Midbrain (tissue), 1 donor: Measurements from ENCODE around the gene SIRPG.
"Not testable (repeated sequence)": the region's sequence is repeated elsewhere in the genome, so short reads cannot be mapped to it uniquely, and the experiment has no call there.

Experiments used
- DNase-seq: peaks from one replicate; lab custom pipeline; 2025; lab: John Stamatoyannopoulos, UW

SIRPG gene

DNA sequence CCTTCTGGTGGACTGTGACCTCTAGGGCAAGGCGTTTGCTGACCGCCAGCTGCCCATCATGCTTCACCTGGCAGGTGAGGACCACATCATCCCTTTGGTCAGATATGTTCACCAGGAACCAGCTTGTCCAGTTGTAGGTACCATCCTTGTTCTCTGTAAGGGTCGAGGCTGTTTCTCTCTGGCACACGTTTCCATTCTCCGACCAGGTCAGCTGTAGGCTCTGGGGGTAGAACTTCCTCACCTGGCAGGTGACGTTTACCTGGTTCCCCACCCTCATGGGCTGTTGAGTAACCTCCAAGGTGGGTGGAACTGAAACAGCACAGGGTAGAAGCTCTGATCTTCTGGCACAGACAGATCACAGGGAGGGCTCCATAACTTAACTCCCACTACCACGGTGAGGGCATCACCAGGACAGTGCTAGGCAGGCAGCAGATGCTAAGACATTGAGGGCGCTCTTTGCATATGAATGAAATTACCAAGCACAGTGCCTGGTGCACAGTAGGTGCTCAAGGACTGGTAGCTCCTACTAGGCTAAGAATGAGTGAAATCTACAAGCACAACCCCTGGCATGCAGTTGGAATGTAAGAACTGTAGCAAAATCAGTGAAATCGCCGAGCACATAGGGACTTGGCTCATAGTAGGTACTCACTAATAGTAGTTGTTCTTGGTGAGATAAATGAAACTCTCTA is 22.1 kb downstream of the SIRPG start:
- DNase-seq: no peak

DNA sequence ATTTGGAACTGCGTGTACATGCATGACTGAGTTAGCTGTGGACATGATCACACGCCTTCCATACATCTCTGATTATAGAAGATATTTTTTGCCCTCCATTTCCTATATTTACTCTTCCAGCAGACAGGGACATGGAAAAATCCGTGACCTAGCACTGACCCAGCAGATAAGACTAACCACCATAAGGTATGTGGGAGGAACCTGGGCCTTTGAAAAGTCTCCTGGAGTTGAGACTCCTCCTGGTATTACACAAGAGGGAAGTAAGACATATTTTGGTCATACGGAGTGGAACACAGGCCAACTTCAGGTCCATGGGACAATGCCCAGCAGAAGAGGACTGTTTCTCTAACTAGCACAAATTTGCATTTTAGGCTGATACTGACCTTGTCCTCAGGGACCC is 24.0 kb downstream of the SIRPG start:
- no peak for DNase-seq

DNA sequence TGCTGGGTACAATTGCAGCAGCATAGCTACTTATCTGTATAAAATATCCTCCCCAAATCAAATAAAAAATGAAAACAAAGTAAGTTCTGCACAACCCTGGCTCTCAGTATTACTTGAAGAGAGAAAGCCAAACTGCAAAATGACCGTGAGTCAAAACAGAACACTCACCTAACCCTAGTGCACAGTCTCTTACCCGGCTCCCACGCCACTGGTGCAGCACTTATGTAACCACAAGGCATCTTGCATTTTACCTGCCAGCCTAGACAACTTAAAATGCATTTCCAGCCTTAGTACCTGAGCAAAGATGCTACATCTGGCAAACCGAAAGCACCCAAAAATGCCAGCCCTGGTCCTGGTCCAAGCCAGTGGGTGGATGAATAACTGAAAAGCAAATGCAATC is 25.4 kb downstream of the SIRPG start:
- DNase-seq: no peak

DNA sequence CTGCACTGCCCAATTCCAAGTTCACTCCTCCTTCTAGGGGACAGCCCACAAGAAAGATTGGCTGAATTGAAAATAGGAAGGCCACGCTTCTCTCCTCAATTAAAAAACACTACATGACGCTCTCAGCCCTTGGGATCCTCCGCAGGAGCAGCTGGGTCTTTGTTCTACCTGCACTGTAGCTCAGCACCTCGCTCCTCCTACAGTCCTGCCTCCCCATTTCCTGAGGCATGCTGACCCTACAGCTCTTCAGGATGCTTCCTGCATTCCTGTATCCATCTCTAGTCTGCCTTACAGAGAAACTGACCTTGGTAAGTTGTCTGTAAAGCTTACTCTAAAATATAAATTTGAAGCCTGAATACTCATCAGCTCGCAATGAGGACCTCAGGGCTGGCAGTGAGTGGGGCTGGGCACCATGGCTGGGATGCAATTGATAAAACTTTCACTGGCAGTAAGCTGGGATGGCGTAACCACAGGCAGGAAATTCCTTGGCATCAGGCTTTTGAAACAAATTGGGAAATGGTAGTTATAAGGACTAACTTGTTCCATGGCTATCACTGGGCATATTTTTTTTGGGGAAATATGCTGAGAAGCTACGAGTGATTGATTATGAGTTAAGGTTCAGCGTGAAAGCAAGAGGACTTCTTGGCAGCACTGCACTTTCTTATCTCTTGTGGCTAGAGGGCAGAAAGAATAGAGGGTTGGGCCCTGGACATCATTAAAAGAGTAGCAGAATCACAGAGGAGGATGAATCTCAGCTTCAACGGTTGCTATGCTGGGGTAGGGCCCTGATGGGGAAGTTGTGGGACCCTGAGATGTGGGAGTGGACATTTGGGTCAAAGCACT is 26.0 kb downstream of the SIRPG start:
- no peak for DNase-seq

DNA sequence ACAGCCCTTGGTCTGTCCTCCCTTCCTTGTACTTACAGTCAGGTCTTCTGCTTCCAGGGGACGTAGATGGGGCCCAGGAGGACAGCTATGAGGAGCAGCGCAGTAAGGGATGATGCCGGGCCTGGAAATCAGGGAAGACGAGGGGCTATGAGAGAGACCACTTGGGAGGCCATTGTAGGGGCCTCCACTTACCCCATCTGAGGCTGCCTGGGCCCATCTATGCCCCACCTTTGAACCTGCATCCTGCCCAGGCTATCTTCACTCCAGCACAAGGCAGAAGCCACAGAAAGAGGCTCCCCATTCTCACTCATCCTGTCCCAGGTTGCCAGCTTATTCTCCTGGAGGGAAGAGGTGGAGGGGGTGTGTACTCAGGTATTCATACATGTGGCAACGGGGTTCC is 27.4 kb downstream of the SIRPG start:
- no peak for DNase-seq

DNA sequence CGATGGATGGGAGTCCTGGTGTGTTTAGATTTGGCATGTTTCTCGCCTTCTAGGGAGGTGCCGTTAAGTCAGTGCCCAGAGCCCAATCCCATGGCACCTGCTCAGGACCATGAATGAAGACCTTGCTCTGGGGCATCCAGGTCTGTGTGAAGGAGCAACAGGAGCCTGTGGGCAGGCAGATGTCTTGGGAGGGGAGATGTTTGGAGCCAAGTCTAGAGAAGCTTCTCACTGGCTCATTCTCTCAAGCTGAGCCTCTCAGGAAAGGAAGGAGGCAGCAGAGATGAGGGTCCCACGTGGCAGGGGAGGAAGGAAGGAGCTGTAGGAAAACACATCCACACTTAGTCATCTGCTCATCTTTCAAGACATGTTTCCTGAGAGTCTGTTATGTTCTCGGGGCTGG is 28.3 kb downstream of the SIRPG start:
- no peak for DNase-seq

DNA sequence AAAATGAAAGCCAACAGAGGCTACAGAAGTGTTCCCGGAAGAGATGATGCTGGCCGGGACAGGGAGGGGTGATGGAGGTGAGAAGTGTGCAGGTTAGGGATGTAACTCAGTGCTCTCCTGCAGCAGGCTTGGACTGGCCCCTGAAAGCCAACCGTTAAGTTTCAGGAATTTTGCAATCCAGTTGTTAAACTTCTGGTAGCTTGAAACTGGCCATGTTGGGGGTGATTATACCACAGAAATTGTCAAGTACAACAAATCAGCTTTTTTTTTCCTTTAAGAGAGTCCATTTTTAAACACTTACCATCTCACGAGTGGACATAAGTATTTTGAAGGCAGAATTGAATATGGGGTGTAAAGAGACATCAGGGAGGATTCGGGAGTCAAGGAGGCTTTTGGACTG is 29.0 kb downstream of the SIRPG start:
- no peak for DNase-seq

DNA sequence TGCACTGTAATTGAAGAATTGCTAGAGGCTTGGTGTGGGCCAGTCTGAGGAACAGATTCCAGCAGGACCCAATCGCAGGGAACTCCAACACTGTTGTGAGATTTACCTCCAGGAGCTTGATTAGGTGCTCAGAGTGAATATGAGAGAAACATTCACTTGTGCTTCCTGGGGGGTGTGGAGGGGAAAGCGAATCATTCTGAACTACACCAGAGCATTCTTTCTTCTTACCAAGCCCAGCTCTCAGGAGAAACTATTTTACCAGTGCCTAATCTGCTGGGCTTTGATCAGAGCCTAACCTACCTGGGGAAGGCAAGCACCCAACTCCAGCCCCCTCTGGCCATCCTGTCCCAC is 30.4 kb downstream of the SIRPG start:
- no peak for DNase-seq

DNA sequence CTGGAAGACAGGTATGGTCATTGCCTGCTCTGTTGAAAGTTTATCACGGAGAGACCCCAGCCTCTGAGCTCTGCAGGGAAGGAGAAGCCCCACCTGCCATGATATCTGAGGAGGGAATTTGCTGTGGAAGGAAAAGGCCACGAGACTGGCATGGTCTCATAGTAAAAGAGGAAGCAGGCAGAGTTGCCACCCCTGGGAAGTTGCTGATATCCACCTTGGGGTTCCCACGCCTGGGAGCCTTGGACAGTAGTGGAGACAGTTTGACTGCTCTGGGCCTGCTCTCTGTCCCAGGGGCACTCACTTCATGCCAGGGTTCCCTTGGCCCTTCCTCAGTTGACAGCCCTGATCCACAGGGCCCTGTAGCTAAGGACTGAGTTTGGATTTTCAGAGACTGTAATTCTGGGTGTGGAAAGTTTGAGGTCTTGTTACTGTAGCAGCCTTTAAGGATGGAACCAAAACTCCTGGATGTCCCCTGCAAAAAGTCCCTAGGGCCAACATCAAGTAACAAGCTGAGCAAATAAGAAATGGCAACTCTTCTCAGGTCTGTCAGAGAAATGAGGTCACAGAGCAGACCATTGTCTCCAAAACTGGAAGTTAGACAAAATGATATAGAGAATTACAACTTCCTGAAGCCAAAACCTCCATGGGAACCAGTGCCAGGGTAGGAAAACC is 30.9 kb downstream of the SIRPG start:
- DNase-seq: no peak

DNA sequence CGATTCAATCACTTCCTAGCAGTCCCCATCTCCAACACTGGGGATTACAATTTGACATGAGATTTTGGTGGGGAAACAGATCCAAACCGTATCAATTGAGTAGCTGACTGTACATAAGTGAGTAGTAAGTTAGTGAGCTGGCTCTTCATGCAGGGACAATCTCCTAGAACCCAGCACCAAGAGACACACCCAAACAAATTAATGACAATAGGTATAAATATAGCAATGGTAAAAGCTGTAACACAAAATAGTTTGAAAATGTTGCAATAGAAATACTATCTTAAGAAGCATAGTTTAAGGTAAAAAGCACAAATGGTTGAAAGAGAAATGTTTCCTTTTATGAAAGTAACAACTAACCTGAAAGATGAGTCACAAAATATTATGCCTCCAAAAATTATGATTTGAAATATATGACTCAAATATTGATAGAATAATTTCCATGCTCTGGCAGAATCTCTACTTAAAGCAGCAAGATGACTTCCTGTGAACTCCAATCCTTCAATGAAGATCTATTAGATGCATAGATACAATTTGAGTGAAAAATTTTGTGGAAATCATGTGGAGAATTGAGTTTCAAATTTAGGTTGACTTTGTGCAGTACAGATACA is 32.4 kb downstream of the SIRPG start:
- DNase-seq: no peak

DNA sequence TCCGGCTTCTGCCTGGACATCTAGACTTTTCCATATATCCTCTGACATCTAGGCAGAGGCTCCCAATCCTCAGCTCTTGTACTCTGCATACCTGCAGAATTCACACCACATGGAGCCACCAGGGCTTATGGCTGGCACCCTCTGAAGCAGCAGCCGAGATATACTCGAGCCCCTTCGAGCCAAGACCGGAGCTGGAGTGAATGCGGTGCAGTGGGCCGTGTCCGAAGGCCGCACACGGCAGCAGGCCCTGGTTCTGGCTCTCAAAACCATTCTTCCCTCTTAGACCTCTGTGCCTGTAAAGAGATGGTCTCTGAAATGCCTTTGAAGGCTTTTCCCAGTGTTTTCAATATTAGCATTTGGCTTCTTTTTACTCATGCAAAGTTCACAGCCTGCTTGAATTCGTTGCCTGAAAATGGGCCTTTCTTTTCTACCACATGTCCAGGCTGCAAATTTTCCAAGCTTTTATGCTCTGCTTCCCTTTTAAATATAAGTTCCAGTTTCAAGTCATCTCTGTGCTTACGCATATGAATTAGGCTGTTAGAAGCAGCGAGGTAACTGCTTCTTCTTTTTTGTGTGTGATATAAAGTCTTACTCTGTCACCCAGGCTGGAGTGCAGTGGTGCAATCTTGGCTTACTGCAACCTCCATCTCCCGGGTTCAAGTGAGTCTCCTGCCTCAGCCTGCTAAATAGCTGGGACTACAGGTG is 33.9 kb downstream of the SIRPG start:
- no peak for DNase-seq

DNA sequence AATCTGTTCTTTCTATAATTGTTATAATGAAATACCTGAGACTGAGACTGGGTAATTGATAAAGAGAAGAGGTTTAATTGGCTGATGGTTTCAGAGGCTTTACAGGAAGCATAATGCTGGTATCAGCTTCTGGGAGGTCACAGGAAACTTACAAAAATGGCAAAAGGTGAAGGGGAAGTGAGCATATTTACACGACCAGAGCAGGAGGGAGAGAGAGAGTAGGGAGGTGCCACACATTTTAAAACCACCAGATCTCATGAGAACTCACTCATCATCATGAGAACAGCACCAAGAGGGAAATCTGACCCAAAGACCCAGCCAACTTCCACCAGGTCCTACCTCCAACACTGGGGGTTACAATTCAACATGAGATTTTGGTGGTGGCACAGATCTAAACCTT is 35.1 kb downstream of the SIRPG start:
- DNase-seq: no peak

DNA sequence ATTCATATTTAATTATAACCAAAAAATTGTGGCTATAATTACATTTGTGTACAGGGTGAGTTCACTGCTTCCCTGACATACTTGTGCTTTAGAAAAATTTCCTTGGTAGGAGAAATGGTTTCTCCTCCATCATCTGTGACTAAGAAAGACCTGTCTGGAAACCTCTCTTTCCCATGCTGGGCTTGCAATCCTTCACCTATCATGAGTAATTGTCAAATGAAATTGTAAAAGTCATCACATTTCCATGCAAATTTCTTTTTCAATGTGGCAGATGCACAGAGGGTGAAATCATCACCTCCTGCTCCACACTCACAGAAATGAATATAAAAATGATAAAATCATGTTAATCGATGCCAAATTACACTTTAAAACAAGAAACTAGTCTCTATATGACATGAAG is 36.3 kb downstream of the SIRPG start:
- no peak for DNase-seq

DNA sequence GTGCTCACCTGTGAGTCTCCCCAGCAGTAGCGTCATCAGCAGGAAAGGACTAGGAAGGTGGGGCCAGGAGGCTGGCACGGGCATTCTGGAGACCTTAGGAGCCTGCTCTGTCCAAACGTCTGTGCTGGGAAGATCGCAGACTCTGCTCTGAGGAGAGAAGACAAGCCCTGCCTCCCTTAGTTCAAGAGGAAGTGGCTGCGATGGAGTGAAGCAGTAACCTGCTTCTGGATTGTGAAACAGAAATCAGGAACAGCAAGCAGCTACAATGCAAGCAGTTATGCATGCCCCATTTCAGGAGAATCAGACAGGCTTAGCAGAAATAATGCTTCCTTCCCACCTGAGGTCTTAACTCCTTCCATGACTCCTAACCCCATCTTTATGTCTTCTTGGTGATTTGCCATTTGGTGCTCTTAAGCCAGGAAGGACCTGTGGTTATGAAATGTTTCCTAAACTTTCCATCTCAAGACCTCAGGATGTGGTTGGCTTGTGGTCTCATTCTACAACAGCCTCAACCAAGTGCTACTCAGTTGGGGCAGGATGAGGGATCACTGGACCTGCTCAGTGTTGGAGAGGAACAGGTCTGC is 37.6 kb downstream of the SIRPG start, which contains the start of gene SIRPB1:
TSS of gene SIRPB1 (minus strand) at position 149 of the 584 bp plus-strand sequence. CDS start at position 84, 65 bp downstream.
- DNase-seq: peak; percentile 9

DNA sequence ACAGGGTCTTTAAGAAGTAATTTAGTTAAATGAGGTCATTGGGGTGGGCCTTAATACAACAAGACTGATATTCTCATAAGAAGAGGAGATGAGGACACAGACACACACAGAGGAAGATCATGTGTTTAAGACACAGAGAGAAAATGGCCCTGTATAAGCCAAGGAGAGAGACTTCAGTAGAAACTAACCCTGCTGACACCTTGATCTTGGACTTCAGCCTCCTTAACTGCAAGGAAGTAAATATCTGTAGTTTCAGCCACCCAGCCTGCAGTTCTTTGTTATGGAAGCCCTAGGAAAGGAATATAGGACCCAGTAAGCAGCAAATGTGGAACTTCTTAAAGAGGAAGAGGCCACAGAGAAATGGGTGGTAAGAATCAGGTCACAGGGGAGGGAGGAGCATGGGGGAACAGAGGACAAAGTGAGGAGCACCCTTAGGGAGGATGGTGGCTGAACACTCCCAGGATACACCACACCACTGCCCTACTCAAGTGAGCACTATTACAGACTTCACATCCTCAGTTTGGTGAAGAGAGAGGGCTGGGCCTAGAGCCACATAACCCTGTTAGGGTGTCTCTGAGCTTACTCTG is 38.5 kb downstream of the SIRPG start:
- DNase-seq: no peak

DNA sequence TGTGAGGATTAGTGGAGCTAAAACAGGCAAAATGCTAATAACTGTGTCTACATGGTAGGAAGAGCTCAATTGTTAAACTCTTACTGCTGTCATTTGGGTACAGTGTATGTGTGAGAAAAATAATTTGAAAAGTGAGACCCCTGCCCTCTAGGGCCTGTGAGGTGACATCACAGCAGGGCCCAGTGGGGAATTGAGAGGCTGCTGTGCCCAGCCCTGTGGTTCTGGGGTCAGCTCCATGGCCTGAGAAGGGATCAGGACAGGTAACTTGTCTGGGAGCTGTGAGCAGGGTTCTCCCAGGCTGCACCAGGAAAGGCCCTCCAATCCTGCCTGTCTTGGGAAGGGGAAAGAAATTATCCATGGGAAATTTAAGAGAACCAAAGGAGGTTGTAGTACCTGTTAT is 39.1 kb downstream of the SIRPG start:
- DNase-seq: no peak

DNA sequence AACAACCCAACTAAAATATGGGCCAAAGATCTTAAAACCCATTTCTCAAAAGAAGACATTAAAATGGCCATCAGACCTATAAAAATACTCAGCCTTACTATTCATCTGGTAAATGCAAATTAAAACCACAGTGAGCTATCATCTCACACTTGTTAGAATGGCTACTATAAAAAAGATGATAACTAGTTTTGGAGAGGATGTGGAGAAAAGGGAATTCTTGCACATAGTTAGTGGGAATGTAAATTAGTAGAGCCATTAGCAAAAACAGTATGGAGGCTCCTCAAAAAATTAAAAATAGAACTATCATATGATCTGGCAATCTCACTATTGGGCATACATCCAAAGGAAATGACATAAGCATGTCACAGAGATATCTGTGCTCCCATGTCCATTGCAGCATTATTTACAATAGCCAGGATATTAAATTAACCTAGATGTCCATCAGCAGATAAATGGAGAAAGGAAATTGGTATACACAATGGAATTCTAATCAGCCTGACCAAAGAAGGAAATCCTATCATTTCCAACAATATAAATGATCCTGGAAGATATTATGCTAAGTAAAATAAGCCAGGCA is 40.6 kb downstream of the SIRPG start:
- no peak for DNase-seq

DNA sequence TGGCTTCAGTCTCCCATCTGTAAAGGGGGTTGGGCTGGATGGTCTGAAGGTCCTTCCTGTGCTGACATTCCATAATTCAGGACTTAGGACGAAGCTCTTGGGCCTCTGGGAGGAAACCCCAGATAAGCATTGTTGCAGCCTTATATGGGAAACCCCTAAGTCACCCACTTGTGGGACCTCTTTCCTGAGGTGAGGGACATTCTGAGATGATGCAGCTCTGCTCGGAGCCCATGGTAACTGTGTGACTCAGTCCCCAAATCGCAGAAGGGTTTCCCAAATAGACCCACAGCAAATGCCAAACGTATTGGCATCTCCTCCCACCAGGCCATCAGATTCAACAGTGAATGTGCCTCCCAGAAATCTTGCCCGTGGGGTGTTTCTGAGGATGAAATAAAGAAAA is 47.2 kb downstream of the SIRPG start:
- DNase-seq: not testable (repeated sequence)

DNA sequence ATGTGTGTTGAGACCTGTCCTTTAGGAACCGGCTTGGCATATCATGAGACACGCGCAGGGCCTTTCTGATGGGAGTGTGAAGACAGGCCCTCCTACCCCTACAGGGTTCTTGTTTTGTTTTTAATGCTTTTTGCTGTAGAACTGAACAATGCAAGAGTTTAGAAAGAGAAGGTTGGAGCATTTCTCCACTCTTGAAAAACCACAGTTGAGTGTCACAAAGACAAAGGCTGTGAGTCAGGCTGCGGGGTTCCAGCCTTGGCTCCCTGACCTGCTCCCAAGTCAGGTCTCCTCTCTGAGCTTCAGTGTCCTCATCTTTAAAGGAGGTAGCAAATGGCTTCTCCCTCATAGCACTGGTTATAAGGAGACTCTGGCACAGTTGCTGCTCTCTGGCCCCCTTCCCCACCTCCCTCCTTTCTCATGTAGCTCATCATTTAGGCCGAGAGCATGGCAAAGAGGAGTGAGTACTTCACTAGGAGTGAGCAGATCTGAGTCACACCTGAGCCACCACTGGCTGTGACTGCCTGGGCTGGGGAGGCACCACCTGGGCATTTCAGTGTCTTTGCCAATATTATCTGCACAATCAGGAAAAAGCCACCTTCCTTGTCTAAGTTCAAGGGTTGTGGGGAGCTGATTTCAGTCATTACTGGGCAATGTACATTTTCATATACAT is 48.8 kb downstream of the SIRPG start:
- not testable (repeated sequence) for DNase-seq

DNA sequence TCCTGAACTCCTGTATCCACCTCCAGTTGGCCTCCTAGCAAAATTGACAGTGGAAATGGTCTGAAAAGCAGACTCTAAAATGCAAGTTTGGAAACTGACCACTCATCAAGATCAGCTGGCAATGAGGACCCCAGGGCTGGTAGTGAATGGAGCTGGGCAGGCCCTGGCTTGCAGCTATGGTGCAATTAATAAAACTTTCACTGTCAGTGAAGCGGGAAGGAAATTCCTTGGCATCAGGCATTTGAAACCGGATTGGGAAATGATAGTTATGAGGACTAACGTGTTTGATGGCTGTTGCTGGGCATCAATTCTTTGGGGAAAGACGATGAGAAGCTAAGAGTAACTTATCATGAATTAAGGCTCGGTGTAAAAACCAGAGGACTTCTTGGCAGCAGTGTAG is 56.8 kb downstream of the SIRPG start:
- DNase-seq: no peak
